NCI-H2227 (cell line): Measurements from ENCODE around the gene RAB11FIP3.

ENCODE experiments used
- DNase-seq: peaks from one replicate; lab custom pipeline; 2025; ENCODE audit not compliant: unreplicated experiment; lab: John Stamatoyannopoulos, UW

Gene RAB11FIP3

DNA sequence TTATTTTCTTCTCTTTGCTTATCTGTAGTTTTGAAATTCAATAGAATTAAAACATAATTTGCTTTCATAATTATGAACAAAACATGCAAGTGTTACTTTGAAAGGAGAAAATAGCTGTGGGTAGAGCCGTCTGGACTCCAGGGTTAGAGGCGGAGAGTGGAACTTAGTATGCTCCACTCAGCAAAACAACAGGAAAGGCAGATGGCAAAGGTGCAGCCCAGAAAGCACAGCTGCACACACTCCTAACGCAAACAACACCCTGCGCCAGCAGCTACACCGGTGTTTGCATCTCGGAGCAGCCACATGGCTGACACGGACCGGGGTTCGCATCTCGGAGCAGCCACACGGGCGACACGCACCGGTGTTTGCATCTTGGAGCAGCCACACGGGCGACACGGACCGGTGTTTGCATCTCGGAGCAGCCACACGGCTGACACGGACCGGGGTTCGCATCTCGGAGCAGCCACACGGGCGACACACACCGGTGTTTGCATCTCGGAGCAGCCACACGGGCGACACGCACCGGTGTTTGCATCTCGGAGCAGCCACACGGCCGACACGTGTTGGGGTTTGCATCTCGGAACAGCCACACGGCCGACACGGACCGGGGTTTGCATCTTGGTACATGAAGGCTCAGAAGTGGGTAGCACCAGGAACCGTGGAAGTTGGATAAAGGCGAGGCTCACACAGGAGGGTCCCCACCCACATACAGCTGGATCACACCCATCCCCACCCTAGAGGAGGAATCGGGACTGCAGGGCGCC, 89.9 kb downstream of the RAB11FIP3 start:
- DNase-seq: no peak

DNA sequence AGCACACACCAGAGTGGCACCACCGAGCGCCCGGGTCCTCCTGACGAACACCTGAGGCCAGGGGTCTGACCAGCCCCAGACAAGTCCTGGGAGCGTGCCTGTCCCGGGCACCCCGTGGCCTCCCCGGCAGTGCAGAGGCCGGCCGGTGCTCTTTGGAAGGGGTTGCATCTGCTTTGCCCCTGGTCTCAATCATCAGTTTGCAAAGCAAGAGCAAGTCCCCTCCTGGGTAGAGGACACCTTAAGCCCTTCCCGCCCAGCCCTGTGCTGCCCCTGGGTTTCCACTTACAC, 90.4 kb downstream of the RAB11FIP3 start:
- DNase-seq: no peak

- no peak for DNase-seq
Measured at GRCh38 chr16:516301-516700, 90.9 kb downstream of the RAB11FIP3 start.

DNA sequence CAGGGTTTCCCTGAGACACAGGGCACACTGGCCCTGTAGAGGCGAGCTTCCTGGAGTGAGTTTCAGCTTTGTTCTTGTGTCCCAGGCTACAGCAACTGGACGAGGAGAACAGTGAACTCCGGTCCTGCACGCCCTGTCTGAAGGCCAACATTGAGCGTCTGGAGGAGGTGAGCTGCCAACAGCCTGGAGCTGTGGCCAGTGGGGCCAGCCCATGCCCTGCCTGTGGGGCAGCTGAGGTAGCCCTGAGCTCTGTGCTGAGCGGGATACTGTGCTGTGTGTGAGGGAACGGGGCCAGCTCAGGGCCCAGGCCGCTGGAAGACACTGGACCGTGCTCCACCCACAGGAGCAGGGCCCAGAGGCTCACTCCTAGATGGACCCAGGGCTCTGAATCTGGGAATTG, 93.4 kb downstream of the RAB11FIP3 start:
- DNase-seq: no peak

- no peak for DNase-seq
Measured at GRCh38 chr16:519425-519824, 94.0 kb downstream of the RAB11FIP3 start.

DNA sequence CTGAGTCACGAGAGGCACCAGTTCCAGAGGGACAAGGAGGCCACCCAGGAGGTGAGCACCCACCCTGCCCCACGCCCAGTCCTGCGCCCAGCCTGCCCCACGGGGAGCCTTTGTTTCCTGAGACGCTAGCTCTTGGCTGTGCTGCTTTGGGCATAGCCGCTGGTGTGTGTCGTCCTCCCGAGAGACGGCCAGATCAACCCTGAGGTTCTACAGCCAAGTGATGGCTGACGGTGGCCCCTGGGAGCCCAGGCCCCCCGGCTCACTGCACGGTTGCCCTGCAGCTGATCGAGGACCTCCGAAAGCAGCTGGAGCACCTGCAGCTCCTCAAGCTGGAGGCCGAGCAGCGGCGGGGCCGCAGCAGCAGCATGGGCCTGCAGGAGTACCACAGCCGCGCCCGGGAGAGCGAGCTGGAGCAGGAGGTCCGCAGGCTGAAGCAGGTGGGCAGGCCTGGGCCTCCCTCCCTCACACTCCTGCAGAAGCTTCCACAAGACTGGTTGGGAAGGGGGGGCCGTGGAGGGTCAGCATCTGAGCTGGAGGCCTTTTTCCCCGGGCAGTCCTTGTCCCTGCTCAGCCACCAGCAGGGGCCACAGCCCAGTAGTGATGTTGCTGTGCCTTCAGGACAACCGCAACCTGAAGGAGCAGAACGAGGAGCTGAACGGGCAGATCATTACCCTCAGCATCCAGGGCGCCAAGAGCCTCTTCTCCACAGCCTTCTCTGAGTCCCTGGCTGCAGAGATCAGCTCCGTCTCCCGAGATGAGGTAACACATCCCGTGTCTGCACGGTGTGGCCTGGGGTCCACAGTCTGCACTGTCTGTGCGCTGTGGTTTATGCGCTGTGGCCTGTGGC, 94.6 kb downstream of the RAB11FIP3 start:
- no peak for DNase-seq

DNA sequence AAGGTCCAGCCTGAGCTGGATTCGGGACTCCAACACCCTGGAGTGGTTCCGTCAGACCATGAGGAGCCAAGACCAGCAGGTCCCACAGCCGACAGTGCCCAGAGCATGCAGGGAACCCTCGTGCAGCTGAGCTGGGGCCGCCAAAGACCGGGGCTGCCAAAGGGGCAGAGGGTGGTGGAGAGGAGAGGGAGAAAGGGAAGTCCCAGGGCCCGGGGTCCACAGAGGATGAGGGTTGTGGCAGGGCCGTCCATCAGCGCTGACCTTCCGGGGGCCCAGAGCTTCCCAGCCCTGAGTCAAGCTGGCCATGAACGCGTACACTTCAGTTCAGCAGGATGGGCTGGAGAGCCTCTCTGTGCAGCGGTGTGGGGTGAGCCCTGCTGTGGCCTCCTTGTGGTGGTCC, 95.4 kb downstream of the RAB11FIP3 start:
- no peak for DNase-seq

GRCh38 chr16:521381-522210, 96.1 kb downstream of the RAB11FIP3 start:
- DNase-seq: no peak

DNA sequence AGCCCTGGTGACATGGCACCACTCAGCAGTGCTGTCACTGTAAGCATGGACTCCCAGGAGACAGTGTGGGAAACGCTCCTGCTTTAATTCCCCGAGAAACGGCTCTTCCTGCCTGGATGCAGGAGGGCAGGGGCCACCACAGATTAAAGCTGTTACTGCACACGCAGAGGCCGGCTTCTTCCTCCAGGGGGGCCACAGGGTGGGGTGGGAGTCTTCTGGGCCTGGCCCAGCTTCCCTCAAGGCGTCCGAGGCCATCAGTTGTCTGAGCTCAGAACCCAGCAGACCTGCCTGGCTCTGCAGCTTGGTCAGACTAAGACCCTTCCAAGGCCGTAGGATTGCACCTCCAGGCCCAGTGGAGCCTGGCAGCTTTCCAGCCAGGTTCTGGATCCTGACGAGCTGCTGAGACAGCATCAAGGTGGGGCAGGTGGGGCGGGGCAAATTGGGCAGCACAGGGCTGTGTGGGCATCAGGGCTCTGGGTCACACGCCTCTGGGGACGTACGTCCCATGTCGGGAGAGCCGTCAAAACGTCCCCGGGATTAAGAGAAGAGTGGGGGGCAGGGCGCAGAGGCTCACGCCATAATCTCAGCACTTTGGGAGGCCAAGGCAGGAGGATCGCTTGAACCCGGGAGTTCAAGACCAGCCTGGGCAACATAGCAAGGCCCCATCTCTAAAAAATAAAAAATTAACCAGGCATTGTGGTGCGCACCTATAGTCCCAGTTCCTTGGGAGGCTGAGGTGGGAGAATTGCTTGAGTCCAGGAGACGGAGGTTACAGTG, 97.1 kb downstream of the RAB11FIP3 start:
- no peak for DNase-seq

DNA sequence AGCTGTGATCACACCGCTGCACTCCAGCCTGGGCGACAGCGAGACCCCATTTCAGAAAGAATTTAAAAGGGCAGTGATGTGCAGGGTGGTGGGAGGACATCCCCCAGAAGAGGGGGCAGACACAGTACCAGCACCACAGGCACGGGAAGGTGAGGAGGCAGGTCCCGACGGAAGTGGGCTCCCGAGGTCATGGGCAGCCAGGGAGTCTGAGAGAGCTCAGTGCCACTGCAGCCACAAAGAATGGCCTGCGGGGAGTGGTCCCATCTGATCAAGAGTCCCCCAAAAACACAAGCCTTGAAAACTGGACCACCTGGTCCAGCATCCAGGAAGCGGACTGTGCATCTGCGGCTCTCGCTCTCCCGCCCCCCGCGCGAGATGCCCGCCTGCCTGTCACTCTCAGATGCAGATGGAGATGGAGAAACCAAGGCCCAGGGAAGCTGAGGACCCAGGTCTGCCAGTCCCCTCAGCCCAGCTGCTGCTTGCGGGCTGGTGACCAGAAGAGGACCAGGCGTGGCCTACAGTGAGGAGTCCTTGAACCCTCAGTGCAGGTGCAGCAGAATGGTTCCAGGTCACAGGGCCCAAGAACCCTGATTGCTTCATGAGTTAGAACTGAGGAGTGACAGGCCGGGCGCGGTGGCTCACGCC, 97.8 kb downstream of the RAB11FIP3 start:
- DNase-seq: no peak

DNA sequence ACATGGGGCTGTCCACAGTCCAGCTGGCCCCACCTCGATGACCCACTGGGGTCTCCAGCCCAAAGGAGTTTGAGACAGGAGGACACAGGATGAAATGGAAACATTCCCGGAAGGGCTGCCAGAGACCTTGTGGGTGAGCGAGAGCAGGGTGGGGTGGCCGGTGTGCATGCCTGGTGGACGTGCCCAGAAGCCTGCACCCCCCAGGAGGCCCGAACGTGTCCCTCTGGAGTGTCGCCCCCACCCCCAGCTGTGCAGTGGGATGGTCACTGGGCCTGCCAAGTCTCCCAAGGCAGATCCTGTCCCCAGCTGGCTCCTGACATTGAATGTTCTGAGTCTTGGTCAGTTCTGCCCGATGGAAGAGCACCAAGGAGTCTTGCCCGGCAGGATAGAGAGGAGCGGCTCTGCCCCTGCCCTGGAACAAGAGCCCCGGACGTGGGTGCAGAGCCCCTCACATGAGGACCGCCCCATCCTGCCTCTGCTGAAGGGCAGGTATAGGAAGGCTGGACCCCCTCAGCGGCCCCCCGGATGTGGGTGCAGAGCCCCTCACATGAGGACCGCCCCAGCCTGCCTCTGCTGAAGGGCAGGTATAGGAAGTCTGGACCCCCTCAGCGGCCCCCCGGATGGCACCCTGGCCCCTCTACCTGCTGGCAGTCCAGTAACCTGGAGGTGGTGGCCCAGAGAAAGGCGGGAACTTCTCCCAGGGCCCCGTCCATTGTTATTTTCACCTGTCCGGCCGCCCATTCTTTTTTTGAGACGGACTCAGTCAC, 99.0 kb downstream of the RAB11FIP3 start:
- no peak for DNase-seq

- DNase-seq: no peak
Measured at GRCh38 chr16:525123-525519, 99.7 kb downstream of the RAB11FIP3 start.

DNA sequence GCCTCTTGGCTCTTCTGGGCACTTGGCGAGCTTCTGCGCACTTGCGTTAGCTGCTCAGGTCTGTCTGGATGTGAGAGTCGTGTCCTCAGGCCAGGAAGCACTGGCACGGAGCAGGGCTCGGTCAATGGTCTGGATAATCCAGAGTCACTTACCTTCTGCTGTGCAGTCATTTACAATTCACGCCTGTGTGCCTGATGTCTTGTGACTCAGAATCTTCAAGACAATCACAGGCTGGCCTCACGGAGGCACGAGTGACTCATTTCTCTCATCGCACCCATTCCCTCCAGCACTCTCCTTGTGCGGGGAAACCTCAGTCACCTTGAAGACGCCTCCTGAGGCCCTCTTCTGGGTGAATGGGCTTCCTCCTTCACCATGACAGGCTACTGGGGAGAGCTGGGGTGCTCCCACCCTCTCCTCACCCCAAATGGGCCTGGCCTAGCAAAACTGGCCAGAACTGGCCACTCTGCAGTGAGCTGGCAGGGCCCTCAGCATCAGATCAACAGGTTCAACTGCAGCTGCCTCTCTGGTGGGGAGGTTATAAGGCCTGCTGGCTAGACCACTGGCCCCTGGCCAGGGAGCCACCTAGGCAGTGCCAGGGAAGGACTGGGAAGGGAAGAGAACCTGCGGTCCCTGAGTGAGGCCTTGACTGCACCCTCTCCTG, 100.2 kb downstream of the RAB11FIP3 start:
- no peak for DNase-seq

GRCh38 chr16:526181-527014, 100.9 kb downstream of the RAB11FIP3 start:
- peak; percentile 79 for DNase-seq

- DNase-seq: peak; percentile 97
Measured at GRCh38 chr16:527015-527903, 101.8 kb downstream of the RAB11FIP3 start, which contains the start of gene CAPN15. Gene CAPN15, plus strand, starts transcription at chr16:527712. Its CDS starts 19,127 bp downstream, at chr16:546839.

DNA sequence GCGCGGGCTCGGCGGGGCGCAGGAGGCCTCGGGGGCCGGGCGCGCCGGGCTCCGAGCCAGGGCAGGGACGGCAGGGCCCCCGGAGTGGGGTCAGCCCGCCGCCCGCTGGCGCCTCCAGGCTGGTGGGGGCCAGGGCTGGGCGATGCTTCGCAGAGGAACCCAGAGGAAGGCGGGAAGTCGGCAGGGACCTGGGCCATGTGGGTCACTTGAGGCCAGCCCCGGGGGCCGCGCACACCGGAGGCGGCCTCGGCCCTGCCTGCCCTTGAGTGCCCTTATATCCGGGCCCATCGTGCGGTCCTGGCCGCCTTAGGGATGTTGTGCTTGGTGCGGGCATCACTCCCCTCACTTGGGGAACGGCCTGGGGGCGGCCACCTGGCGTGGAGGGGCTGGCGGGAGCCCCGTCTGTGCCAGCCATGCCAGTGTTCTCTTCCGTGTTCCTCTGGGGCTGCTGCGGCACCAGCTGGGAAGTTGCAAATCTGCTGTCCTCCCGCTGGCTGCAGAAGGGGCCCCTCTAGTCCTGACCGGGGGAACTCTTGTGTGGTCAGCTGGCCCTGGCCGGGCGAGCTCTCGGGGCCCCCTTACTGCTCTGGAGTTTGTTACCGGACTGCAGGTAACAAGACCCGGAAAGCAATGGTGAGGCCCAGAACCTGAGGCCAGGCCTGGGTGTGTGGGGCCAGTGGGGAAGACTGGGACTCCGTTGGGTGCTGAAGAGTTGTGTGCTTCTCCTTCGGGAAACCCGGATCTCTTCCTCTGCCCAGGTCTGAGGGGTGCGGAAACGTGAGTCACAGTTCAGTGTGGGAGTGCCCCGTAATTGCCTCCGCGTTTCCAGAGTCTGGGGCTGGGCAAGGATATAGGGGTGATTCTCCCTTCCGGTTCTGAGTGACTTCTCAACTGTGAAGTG, 102.9 kb downstream of the RAB11FIP3 start:
- no peak for DNase-seq
